LNCAP (cell line): ENCODE results near the gene BEST1.

Experiments used
- CTCF ChIP-seq: fragments of 450-650 bp; IDR thresholded peaks from 2 replicates; pipeline ENCODE4 v1.5.1; 2017; ENCODE audit warnings: mild to moderate bottlenecking

BEST1 gene

GRCh38 chr11:61974766-61975631, 24.8 kb downstream of the BEST1 start:
- no peak for TF ChIP-seq CTCF

- no peak for TF ChIP-seq CTCF
Observed at GRCh38 chr11:61975638-61976419, 25.7 kb downstream of the BEST1 start.

GRCh38 chr11:61976420-61976800, 26.3 kb downstream of the BEST1 start:
- TF ChIP-seq CTCF = no peak

GRCh38 chr11:61976813-61977475, 26.8 kb downstream of the BEST1 start:
- TF ChIP-seq CTCF = no peak

- TF ChIP-seq CTCF = no peak
Observed at GRCh38 chr11:61978703-61979661, 28.8 kb downstream of the BEST1 start.

- TF ChIP-seq CTCF = no peak
Observed at GRCh38 chr11:61980783-61981541, 30.8 kb downstream of the BEST1 start.
